Activated CD4-positive, alpha-beta T cell treated with anti-CD3 and anti-CD28 coated beads, Interleukin-2, amount 10 ng/mL, durations not matched to agents 7 days and 5 days (primary cell): ENCODE results near the gene PCGF2. TPM values are rescaled to one million over a fixed set of nuclear protein-coding genes. Genes with fewer than 3 reads are reported as not detected.

Experiments
- CTCF ChIA-PET: fragments of 350-600 bp; sonication (Branson Sonifier 250); formaldehyde crosslinking; loops from one replicate; lab custom pipeline; 2021; ENCODE audit warnings: antibody characterized with exemption; lab: Charles Lee
- POLR2A ChIA-PET: fragments of 350-600 bp; sonication (Branson Sonifier 250); formaldehyde crosslinking; loops from one replicate; lab custom pipeline; 2021; ENCODE audit warnings: antibody characterized with exemption; lab: Charles Lee
- DNase-seq: peaks from one replicate; pipeline ENCODE4 v3.0.0-alpha.2; 2020
- H3K27ac Mint-ChIP-seq: one replicate; pipeline ENCODE4 v1.8.0; 2021; ENCODE audit warnings: mild to moderate bottlenecking, moderate library complexity, mixed read lengths
- H3K27me3 Mint-ChIP-seq: one replicate; pipeline ENCODE4 v1.8.0; 2021; ENCODE audit warnings: mixed read lengths
- H3K36me3 Mint-ChIP-seq: one replicate; pipeline ENCODE4 v1.8.0; 2021; ENCODE audit warnings: low read depth, mixed read lengths
- H3K4me1 Mint-ChIP-seq: one replicate; pipeline ENCODE4 v1.8.0; 2021; ENCODE audit warnings: mixed read lengths
- H3K4me3 Mint-ChIP-seq: one replicate; pipeline ENCODE4 v1.8.0; 2021; ENCODE audit warnings: mild to moderate bottlenecking, moderate library complexity, mixed read lengths
- H3K9me3 Mint-ChIP-seq: one replicate; pipeline ENCODE4 v1.8.0; 2021; ENCODE audit warnings: mixed read lengths
- total RNA-seq, 2 experiments: library from RNA; stranded (reverse); gene quantifications; one replicate each; pipeline ENCODE4 v1.2.3, GENCODE V29; 2021

Gene PCGF2
- total RNA-seq, 2 experiments from 2014 or later, result 0.22 to 0.23 TPM

GRCh38 chr17:38702166-38702915 is 45.8 kb downstream of the PCGF2 start:
- Mint-ChIP-seq H3K4me3 (peak overlapping the region; percentile 93), H3K4me1 (peaks cover 45% of the 10 kb centered on the region), H3K36me3 (peaks cover 12% of the 10 kb centered on the region), H3K9me3 (no peaks in the 10 kb centered on the region), H3K27ac (peak overlapping the region; percentile 98), H3K27me3 (no peaks in the 10 kb centered on the region)
- ChIA-PET POLR2A (no interaction called here), CTCF (interaction anchor here (1.0 to 2.0 kb wide), 3 partner anchors 8 to 26 kb away, joined by 3 to 5 read pairs (median 5); no protein-coding TSS in a partner anchor)
- peak; percentile 84 for DNase-seq

DNA sequence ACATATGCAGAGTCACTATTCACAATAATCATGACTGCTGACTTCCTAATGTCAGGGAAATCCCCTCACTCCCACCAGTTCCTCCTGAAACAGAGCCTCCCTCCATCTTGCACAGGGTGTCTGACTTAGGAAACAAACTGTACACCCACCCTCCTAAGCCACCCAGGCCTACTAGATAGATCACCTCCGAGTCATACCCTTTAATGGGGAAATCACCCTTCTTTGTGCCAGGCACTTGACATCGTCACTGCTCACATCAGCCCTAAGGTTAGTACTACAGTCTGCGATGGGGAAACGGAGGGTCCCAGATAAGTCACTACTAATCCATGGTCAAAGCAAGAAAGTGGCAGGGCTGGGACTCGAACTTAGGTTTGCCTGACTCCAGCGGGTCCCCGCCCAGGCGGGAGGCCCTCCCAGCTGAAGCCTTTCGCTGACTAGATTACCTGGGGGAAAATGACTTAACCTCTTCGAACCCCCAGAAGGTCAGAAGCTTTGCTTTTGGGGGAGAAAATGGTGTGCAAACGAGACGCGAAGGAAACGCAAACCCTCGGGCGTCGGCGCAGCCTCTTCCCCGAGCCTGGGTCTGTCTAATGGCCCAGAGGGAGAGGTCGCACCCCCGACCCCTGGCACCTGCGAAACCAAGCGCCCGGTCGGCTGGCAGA is 46.5 kb downstream of the PCGF2 start:
- Mint-ChIP-seq H3K36me3 (peaks cover 8% of the 10 kb centered on the region), H3K4me1 (peaks cover 46% of the 10 kb centered on the region), H3K9me3 (no peaks in the 10 kb centered on the region), H3K4me3 (peak overlapping the region; percentile 75), H3K27ac (peak overlapping the region; percentile 95), H3K27me3 (no peaks in the 10 kb centered on the region)
- DNase-seq, result peak; percentile 58
- CTCF ChIA-PET, result interaction anchor here (1.0 to 2.0 kb wide), 3 partner anchors 9 to 27 kb away, joined by 3 to 5 read pairs (median 5); no protein-coding TSS in a partner anchor
- POLR2A ChIA-PET, result no interaction called here

GRCh38 chr17:38698760-38699159 is 49.4 kb downstream of the PCGF2 start:
- Mint-ChIP-seq H3K27ac (no peak overlapping the region), H3K27me3 (no peaks in the 10 kb centered on the region), H3K4me1 (peaks cover 45% of the 10 kb centered on the region), H3K9me3 (no peaks in the 10 kb centered on the region), H3K4me3 (no peak overlapping the region), H3K36me3 (no peaks in the 10 kb centered on the region)
- CTCF ChIA-PET, result interaction anchor here (0.6 to 1.2 kb wide), 4 partner anchors 12 to 1211 kb away, joined by 3 to 6 read pairs (median 4); no protein-coding TSS in a partner anchor
- POLR2A ChIA-PET, result no interaction called here
- no peak for DNase-seq

- H3K4me1 Mint-ChIP-seq, result peaks cover 45% of the 10 kb centered on the region
- no peaks in the 10 kb centered on the region for H3K36me3 Mint-ChIP-seq
- H3K4me3 Mint-ChIP-seq, result no peak overlapping the region
- ChIA-PET CTCF (interaction anchor here (0.6 to 1.6 kb wide), 7 partner anchors 10 to 474 kb away, joined by 3 to 5 read pairs (median 3); no protein-coding TSS in a partner anchor), POLR2A (no interaction called here)
- no peak for DNase-seq
- peaks cover 3% of the 10 kb centered on the region for H3K27me3 Mint-ChIP-seq
- no peaks in the 10 kb centered on the region for H3K9me3 Mint-ChIP-seq
- peak overlapping the region; percentile 62 for H3K27ac Mint-ChIP-seq
These were observed 50.9 kb downstream of the PCGF2 start for GRCh38 chr17:38697061-38697820.

GRCh38 chr17:38693700-38694329 is 54.3 kb downstream of the PCGF2 start:
- DNase-seq, result no peak
- POLR2A ChIA-PET, result no interaction called here
- CTCF ChIA-PET, result no interaction called here
- peaks cover 3% of the 10 kb centered on the region for H3K27me3 Mint-ChIP-seq
- H3K36me3 Mint-ChIP-seq, result no peaks in the 10 kb centered on the region
- no peak overlapping the region for H3K4me3 Mint-ChIP-seq
- H3K9me3 Mint-ChIP-seq, result no peaks in the 10 kb centered on the region
- no peak overlapping the region for H3K27ac Mint-ChIP-seq
- peaks cover 24% of the 10 kb centered on the region for H3K4me1 Mint-ChIP-seq

DNA sequence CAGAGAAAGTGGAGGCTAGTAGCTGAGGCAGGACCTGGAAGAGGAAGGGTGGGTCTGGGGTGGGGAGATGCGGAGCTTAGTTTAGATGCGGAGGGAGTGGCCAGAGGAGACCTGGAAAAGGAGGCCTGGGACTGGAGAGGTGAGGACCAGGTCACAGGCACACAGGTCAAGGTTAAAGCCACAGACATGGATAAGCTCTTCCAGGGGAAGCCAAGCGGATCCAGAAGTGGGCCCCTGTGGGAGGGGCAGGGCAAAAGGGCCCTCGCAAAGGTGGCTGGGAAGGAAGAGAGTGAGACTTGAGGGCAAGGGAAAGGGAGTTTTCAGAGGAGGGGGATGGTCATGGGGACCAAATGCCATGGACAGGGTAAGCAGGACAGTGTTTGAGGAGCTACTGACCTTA is 57.0 kb downstream of the PCGF2 start:
- peaks cover 3% of the 10 kb centered on the region for H3K27me3 Mint-ChIP-seq
- no peak overlapping the region for H3K4me3 Mint-ChIP-seq
- no peak for DNase-seq
- ChIA-PET POLR2A (interaction anchor here (0.6 kb wide), 1 partner anchor 72 kb away, joined by 3 read pairs; no protein-coding TSS in a partner anchor), CTCF (interaction anchor here (1.0 to 3.0 kb wide), 4 partner anchors 14 to 44 kb away, joined by 3 to 14 read pairs (median 4); partner anchors contain the start of gene EPOP)
- H3K36me3 Mint-ChIP-seq, result no peaks in the 10 kb centered on the region
- peaks cover 6% of the 10 kb centered on the region for H3K4me1 Mint-ChIP-seq
- no peak overlapping the region for H3K27ac Mint-ChIP-seq
- no peaks in the 10 kb centered on the region for H3K9me3 Mint-ChIP-seq

DNA sequence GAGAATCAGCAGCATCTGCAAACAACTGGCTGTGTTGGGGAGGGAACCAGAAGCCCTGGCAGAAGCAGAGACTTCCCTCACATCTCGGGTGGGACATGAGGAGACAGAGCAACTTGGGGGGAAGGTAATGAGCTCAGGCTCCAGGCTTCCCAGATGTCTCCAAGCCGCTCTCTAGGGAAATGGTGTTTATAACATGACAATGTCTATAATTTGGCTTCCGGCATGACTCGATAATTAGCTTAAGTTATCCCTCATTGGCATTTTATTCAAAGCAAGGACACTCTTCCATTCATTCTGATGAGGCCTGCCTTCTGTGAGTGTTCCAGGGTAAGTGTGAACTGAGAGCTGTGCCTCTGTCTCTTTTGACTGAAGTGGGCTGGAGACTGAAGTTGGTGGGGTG is 57.8 kb downstream of the PCGF2 start:
- H3K36me3 Mint-ChIP-seq, result no peaks in the 10 kb centered on the region
- no peaks in the 10 kb centered on the region for H3K9me3 Mint-ChIP-seq
- H3K27ac Mint-ChIP-seq, result no peak overlapping the region
- ChIA-PET POLR2A (interaction anchor here (0.6 kb wide), 1 partner anchor 73 kb away, joined by 3 read pairs; no protein-coding TSS in a partner anchor), CTCF (interaction anchor here (1.3 to 3.0 kb wide), 4 partner anchors 13 to 45 kb away, joined by 3 to 14 read pairs (median 6); no protein-coding TSS in a partner anchor)
- H3K4me3 Mint-ChIP-seq, result no peak overlapping the region
- DNase-seq, result no peak
- no peaks in the 10 kb centered on the region for H3K4me1 Mint-ChIP-seq
- peaks cover 5% of the 10 kb centered on the region for H3K27me3 Mint-ChIP-seq

DNA sequence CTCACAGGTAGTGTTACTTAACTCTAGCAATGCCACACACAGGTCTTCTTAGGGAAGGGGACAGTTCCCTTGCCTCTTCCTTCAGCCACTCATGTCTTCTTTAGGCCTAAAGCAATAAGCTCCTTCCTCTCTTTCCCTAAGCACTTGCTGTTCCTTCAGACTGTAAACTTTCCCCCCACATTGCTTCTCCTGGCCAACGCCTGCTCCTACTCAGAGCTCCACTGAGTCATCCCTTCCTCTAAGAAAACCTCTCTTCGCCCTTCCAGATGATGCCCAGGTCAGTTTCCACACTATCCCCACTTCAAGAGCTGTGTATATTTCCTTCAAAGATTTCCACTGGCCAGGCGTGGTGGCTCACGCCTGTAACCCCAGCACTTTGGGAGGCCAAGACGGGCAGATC is 60.9 kb downstream of the PCGF2 start:
- Mint-ChIP-seq H3K4me3 (no peak overlapping the region), H3K36me3 (no peaks in the 10 kb centered on the region), H3K27ac (no peak overlapping the region), H3K27me3 (peaks cover 2% of the 10 kb centered on the region), H3K4me1 (no peaks in the 10 kb centered on the region), H3K9me3 (no peaks in the 10 kb centered on the region)
- CTCF ChIA-PET, result interaction anchor here (0.6 to 1.5 kb wide), 8 partner anchors 9 to 369 kb away, joined by 3 to 6 read pairs (median 4); no protein-coding TSS in a partner anchor
- POLR2A ChIA-PET, result no interaction called here
- DNase-seq, result no peak

DNA sequence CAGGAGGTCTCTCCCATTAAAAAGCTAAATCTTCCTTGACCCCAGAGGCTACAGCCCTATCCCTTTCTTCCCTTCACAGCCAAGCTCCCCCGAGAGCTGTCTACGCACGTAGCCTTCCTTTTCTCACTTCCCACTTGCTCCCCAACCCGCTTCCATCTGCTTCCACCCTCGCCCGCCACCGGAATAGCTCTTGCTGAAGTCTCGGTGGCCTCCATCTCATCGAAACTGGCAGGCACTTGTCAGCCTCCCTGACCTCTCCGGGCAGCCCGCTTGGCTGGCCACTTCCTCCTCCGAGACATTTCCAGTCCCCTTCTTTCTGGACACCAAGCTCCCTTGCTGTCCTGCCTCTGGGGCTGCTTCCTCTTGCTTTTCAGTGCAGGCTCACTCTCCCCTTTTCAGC is 62.6 kb downstream of the PCGF2 start:
- H3K9me3 Mint-ChIP-seq, result no peaks in the 10 kb centered on the region
- DNase-seq, result no peak
- no peaks in the 10 kb centered on the region for H3K4me1 Mint-ChIP-seq
- no peaks in the 10 kb centered on the region for H3K36me3 Mint-ChIP-seq
- no peak overlapping the region for H3K4me3 Mint-ChIP-seq
- peaks cover 2% of the 10 kb centered on the region for H3K27me3 Mint-ChIP-seq
- ChIA-PET CTCF (interaction anchor here (1.0 to 1.2 kb wide), 2 partner anchors 9 to 49 kb away, joined by 3 to 4 read pairs; no protein-coding TSS in a partner anchor), POLR2A (no interaction called here)
- peak overlapping the region; percentile 51 for H3K27ac Mint-ChIP-seq
